ENCODE data around the gene FAM171A2. TPM values are rescaled to one million over a fixed set of nuclear protein-coding genes. Genes with fewer than 3 reads are reported as not detected.
"Not testable (repeated sequence)": the region's sequence is repeated elsewhere in the genome, so short reads cannot be mapped to it uniquely, and the experiment has no call there.

The FAM171A2 gene
- total and polyA plus RNA-seq, 4 donors, result 12.1 to 120 (median 75.8) TPM

DNA sequence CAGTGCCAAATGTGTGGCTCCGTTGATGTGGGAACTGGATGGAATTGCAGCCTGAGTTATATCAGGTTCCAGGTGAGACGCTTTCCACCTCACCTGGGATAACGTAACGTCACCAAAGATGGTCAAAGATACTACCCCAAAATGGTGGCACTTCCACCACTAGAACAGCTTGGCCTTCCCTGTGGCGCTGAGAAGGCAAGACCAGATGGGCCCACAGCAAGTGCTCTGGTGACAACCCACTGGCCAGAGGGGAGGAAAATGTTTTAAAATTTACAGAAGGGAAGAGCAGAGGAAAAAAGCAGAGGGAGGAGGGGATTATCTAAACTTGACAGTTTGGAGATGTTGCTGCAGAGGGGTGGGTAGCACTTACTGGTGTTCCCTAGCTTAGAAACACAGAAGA, 33.3 kb upstream of the FAM171A2 start:
- DNase-seq (ENCODE audit: low read depth in 4 of 6, low spot score in 6 of 6), result no peak
- 96% methylated on average over 4 of the region's 5 CpGs for WGBS (ENCODE audit: insufficient coverage)
- Histone ChIP-seq H3K36me3 (ENCODE audit: control insufficient read depth, insufficient read depth, low read length) (peaks cover 47% of the 10 kb centered on the region), H3K9me3 (ENCODE audit: control insufficient read depth, insufficient read depth, low read length) (no peaks in the 10 kb centered on the region), H3K4me1 (ENCODE audit: control insufficient read depth, insufficient read depth, low read length) (no peaks in the 10 kb centered on the region), H3K27ac (ENCODE audit: low read depth, low read length) (no peak overlapping the region), H3K27me3 (ENCODE audit: control insufficient read depth, insufficient read depth, low read length) (no peaks in the 10 kb centered on the region), H3K4me3 (ENCODE audit: low read depth, low read length) (no peak overlapping the region)

GRCh38 chr17:44394833-44395232, 31.2 kb upstream of the FAM171A2 start:
- Histone ChIP-seq H3K36me3 (ENCODE audit: control insufficient read depth, insufficient read depth, low read length) (peaks cover 31% of the 10 kb centered on the region), H3K27ac (ENCODE audit: low read depth, low read length) (no peak overlapping the region), H3K9me3 (ENCODE audit: control insufficient read depth, insufficient read depth, low read length) (no peaks in the 10 kb centered on the region), H3K4me3 (ENCODE audit: low read depth, low read length) (no peak overlapping the region), H3K27me3 (ENCODE audit: control insufficient read depth, insufficient read depth, low read length) (no peaks in the 10 kb centered on the region), H3K4me1 (ENCODE audit: control insufficient read depth, insufficient read depth, low read length) (no peaks in the 10 kb centered on the region)
- WGBS (ENCODE audit: insufficient coverage), result no CpG with 5 or more reads among the region's 2 CpGs
- no peak for DNase-seq (ENCODE audit: low read depth in 4 of 6, low spot score in 6 of 6)

GRCh38 chr17:44394112-44394511, 30.5 kb upstream of the FAM171A2 start:
- H3K9me3 ChIP-seq (ENCODE audit: control insufficient read depth, insufficient read depth, low read length); H3K4me1 ChIP-seq (ENCODE audit: control insufficient read depth, insufficient read depth, low read length); H3K27me3 ChIP-seq (ENCODE audit: control insufficient read depth, insufficient read depth, low read length); DNase-seq (ENCODE audit: low read depth in 4 of 6, low spot score in 6 of 6); H3K27ac ChIP-seq (ENCODE audit: low read depth, low read length); H3K4me3 ChIP-seq (ENCODE audit: low read depth, low read length): not testable (repeated sequence)
- 98% methylated on average over 5 of the region's 9 CpGs for WGBS (ENCODE audit: insufficient coverage)
- H3K36me3 ChIP-seq (ENCODE audit: control insufficient read depth, insufficient read depth, low read length), result peaks cover 26% of the 10 kb centered on the region

DNA sequence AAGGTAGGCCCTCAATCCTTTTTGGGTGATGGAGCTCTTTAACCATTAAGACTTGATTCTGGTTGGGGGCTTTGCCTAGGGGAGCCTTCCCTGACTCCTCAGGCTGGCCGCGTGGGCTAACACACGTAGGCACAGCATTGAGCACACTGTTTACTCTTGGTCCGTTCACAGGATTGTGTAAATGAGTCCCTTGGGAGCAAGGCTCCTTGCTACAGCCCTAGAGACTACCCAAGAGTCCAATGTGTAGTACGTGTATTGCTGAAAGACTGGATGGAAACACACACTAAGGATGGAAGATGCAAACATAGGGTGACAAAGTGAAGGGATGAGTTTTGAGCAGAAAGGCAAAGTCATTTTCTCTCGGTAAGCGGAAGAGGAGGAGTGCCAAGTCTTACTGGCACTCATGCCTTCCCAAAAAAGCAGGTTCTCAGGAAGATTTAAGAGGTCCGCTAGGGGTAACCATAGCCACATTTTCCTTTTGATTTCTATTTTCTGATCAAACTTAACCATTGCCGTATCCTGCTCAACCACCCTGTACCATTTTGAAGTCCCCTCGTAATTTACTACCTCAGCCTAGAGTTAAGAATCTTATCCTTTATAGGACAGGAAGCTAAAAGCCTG, 26.7 kb upstream of the FAM171A2 start:
- Histone ChIP-seq H3K4me1 (ENCODE audit: control insufficient read depth, insufficient read depth, low read length) (peaks cover 8% of the 10 kb centered on the region), H3K36me3 (ENCODE audit: control insufficient read depth, insufficient read depth, low read length) (peaks cover 3% of the 10 kb centered on the region), H3K27ac (ENCODE audit: low read depth, low read length) (no peak overlapping the region), H3K27me3 (ENCODE audit: control insufficient read depth, insufficient read depth, low read length) (peaks cover 5% of the 10 kb centered on the region), H3K9me3 (ENCODE audit: control insufficient read depth, insufficient read depth, low read length) (no peaks in the 10 kb centered on the region), H3K4me3 (ENCODE audit: low read depth, low read length) (no peak overlapping the region)
- WGBS (ENCODE audit: insufficient coverage), result 87% methylated on average over 7 of the region's 10 CpGs
- no peak for DNase-seq (ENCODE audit: low read depth in 4 of 6, low spot score in 6 of 6)

- H3K4me3 ChIP-seq (ENCODE audit: low read depth, low read length), result no peak overlapping the region
- peaks cover 9% of the 10 kb centered on the region for H3K27me3 ChIP-seq (ENCODE audit: control insufficient read depth, insufficient read depth, low read length)
- WGBS (ENCODE audit: insufficient coverage), result 90% methylated on average over 3 of the region's 6 CpGs
- H3K9me3 ChIP-seq (ENCODE audit: control insufficient read depth, insufficient read depth, low read length), result no peaks in the 10 kb centered on the region
- peaks cover 3% of the 10 kb centered on the region for H3K36me3 ChIP-seq (ENCODE audit: control insufficient read depth, insufficient read depth, low read length)
- no peak for DNase-seq (ENCODE audit: low read depth in 4 of 6, low spot score in 6 of 6)
- peaks cover 12% of the 10 kb centered on the region for H3K4me1 ChIP-seq (ENCODE audit: control insufficient read depth, insufficient read depth, low read length)
- no peak overlapping the region for H3K27ac ChIP-seq (ENCODE audit: low read depth, low read length)
Measured at GRCh38 chr17:44389723-44390202, 26.1 kb upstream of the FAM171A2 start.

DNA sequence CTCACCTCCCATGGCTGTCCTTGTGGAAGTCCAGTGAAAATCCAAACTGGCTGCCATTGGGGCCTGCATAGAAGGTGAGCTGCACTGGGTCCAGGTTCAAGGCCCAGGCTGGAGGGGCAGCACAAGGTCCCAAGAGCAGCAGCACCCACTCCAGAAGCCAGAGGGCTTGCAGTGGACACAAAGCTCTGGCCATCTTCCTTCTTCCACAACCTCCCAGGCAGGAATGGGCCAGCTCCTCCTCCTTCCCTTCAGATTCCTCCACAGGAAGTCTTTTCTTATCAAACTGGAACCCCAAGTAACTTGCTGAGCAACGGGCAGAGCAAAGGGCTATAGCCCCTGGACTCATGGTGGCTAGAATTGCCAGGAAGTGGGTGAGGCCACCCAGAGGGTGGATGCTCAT, 25.6 kb upstream of the FAM171A2 start, which contains the start of gene ITGA2B:
TSS of gene ITGA2B (minus strand) at position 369 of the 400 bp plus-strand sequence. CDS start at position 193, 176 bp downstream.
- no peak within 1 kb of the TSS for H3K27ac ChIP-seq (ENCODE audit: low read depth, low read length)
- H3K36me3 ChIP-seq (ENCODE audit: control insufficient read depth, insufficient read depth, low read length), result peaks cover 3% of the 10 kb centered on the region
- H3K4me1 ChIP-seq (ENCODE audit: control insufficient read depth, insufficient read depth, low read length), result peaks cover 17% of the 10 kb centered on the region
- no peak within 1 kb of the TSS for H3K4me3 ChIP-seq (ENCODE audit: low read depth, low read length)
- peaks cover 13% of the 10 kb centered on the region for H3K27me3 ChIP-seq (ENCODE audit: control insufficient read depth, insufficient read depth, low read length)
- no peaks in the 10 kb centered on the region for H3K9me3 ChIP-seq (ENCODE audit: control insufficient read depth, insufficient read depth, low read length)
- WGBS (ENCODE audit: insufficient coverage), result 60% methylated on average over 1 of the region's 1 CpG
- DNase-seq (ENCODE audit: low read depth in 4 of 6, low spot score in 6 of 6), result no peak

- H3K36me3 ChIP-seq (ENCODE audit: control insufficient read depth, insufficient read depth, low read length), result peaks cover 3% of the 10 kb centered on the region
- H3K27me3 ChIP-seq (ENCODE audit: control insufficient read depth, insufficient read depth, low read length), result peaks cover 13% of the 10 kb centered on the region
- peaks cover 19% of the 10 kb centered on the region for H3K4me1 ChIP-seq (ENCODE audit: control insufficient read depth, insufficient read depth, low read length)
- H3K27ac ChIP-seq (ENCODE audit: low read depth, low read length), result no peak overlapping the region
- no peak overlapping the region for H3K4me3 ChIP-seq (ENCODE audit: low read depth, low read length)
- WGBS (ENCODE audit: insufficient coverage), result no CpG with 5 or more reads among the region's 2 CpGs
- DNase-seq (ENCODE audit: low read depth in 4 of 6, low spot score in 6 of 6), result no peak
- H3K9me3 ChIP-seq (ENCODE audit: control insufficient read depth, insufficient read depth, low read length), result no peaks in the 10 kb centered on the region
Measured at GRCh38 chr17:44387804-44388203, 24.2 kb upstream of the FAM171A2 start.

- H3K4me1 ChIP-seq (ENCODE audit: control insufficient read depth, insufficient read depth, low read length), result peaks cover 19% of the 10 kb centered on the region
- H3K27me3 ChIP-seq (ENCODE audit: control insufficient read depth, insufficient read depth, low read length), result peaks cover 13% of the 10 kb centered on the region
- peaks cover 3% of the 10 kb centered on the region for H3K36me3 ChIP-seq (ENCODE audit: control insufficient read depth, insufficient read depth, low read length)
- DNase-seq (ENCODE audit: low read depth in 4 of 6, low spot score in 6 of 6), result peak in 1 of 6 donors; percentile 9
- no peak overlapping the region for H3K4me3 ChIP-seq (ENCODE audit: low read depth, low read length)
- WGBS (ENCODE audit: insufficient coverage), result 14% methylated on average over 3 of the region's 10 CpGs
- no peaks in the 10 kb centered on the region for H3K9me3 ChIP-seq (ENCODE audit: control insufficient read depth, insufficient read depth, low read length)
- no peak overlapping the region for H3K27ac ChIP-seq (ENCODE audit: low read depth, low read length)
Measured at GRCh38 chr17:44386182-44386525, 22.5 kb upstream of the FAM171A2 start.

GRCh38 chr17:44385287-44386181, 21.9 kb upstream of the FAM171A2 start:
- WGBS (ENCODE audit: insufficient coverage), result 2% methylated on average over 68 of the region's 68 CpGs
- Histone ChIP-seq H3K27ac (ENCODE audit: low read depth, low read length) (no peak overlapping the region), H3K4me1 (ENCODE audit: control insufficient read depth, insufficient read depth, low read length) (peaks cover 19% of the 10 kb centered on the region), H3K27me3 (ENCODE audit: control insufficient read depth, insufficient read depth, low read length) (peaks cover 13% of the 10 kb centered on the region), H3K36me3 (ENCODE audit: control insufficient read depth, insufficient read depth, low read length) (peaks cover 5% of the 10 kb centered on the region), H3K4me3 (ENCODE audit: low read depth, low read length) (peak overlapping the region; percentile 49), H3K9me3 (ENCODE audit: control insufficient read depth, insufficient read depth, low read length) (no peaks in the 10 kb centered on the region)
- peak in 4 of 6 donors; percentile 47 to 89 (median 70) for DNase-seq (ENCODE audit: low read depth in 4 of 6, low spot score in 6 of 6)
